D341Med (cell line): ENCODE results near the gene PIP5K1C.
A peak's percentile ranks its signal among the peaks of the same experiment; 100 is the strongest.

Source experiments
- DNase-seq: peaks from one replicate; pipeline ENCODE4 v3.0.0; 2012; ENCODE audit warnings: low spot score

Gene PIP5K1C, protein sequence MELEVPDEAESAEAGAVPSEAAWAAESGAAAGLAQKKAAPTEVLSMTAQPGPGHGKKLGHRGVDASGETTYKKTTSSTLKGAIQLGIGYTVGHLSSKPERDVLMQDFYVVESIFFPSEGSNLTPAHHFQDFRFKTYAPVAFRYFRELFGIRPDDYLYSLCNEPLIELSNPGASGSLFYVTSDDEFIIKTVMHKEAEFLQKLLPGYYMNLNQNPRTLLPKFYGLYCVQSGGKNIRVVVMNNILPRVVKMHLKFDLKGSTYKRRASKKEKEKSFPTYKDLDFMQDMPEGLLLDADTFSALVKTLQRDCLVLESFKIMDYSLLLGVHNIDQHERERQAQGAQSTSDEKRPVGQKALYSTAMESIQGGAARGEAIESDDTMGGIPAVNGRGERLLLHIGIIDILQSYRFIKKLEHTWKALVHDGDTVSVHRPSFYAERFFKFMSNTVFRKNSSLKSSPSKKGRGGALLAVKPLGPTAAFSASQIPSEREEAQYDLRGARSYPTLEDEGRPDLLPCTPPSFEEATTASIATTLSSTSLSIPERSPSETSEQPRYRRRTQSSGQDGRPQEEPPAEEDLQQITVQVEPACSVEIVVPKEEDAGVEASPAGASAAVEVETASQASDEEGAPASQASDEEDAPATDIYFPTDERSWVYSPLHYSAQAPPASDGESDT

DNA sequence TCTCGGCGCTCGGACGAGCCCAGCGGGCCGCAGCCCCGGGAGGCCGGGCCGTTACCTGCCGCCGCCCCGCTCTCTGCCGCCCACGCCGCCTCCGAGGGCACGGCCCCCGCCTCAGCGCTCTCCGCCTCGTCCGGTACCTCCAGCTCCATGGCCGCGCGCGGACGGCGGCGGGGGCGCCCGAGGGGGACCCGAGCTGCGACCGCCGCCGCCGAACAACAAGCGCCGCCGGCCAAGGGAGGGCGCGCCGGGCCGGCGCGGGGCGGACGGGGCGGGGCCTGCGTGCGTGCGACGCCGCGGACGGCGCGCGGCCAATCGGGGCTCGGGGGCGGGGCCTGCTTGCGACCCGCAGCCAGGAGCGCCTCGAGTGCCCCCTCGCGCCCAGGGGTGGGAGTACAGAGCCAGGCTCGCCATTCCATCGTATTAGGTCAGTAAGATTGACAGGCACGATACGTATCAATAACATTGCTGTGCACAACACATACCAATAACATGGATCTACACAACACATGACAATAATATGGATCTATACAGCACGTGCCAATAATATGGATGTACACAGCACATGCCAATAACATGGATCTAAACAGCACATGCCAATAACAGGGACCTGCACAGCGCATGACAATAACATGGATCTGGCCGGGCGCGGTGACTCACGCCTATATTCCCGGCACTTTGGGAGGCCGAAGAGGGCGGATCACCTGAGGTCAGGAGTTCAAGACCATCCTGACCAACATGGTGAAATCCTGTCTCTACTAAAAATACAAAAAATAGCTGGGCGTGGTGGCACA lies at the start of gene PIP5K1C:
TSS of gene PIP5K1C (minus strand) at position 227 of the 791 bp plus-strand sequence. CDS start at position 149, 78 bp downstream.
- peak; percentile 99 for DNase-seq

DNA sequence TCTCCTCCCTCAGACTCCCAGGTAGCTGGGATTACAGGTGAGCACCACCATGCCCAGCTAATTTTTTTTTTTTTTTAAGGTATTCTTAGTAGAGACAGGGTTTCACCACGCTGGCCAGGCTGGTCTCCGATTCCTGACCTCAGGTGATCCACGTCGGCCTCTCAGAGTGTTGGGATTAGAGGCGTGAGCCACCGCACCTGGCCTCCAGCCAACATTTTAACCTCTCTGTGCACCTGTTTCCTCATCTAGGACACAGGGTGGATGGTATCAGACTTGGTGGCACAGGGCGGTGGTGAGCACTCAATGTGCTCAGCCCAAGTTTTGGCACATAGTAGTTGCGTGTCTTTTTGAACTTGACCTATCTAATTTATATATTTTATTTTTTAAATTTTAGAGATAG lies 48.7 kb upstream of the PIP5K1C start:
- no peak for DNase-seq

DNA sequence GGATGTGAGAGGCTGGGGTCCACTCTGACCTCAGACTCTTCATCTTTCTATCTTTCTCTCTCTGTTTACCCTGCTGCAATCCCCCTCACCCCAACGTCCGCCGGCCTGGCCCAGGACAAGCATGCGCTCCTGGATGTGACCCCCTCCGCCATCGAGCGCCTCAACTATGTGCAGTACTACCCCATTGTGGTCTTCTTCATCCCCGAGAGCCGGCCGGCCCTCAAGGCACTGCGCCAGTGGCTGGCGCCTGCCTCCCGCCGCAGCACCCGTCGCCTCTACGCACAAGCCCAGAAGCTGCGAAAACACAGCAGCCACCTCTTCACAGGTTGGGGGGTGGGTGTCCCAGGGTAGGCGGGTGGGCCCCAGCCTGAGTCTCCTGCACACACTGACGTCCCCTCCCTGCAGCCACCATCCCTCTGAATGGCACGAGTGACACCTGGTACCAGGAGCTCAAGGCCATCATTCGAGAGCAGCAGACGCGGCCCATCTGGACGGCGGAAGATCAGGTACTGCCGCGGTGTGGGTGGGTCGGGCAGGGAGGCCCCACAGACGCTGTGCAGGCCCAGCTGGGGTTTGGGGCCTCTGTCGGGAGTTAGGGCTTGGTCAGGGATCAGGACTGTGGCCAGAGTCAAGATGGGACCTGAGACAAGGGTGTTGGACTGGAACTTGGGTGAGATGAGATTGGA lies 46.2 kb upstream of the PIP5K1C start:
- DNase-seq = no peak

DNA sequence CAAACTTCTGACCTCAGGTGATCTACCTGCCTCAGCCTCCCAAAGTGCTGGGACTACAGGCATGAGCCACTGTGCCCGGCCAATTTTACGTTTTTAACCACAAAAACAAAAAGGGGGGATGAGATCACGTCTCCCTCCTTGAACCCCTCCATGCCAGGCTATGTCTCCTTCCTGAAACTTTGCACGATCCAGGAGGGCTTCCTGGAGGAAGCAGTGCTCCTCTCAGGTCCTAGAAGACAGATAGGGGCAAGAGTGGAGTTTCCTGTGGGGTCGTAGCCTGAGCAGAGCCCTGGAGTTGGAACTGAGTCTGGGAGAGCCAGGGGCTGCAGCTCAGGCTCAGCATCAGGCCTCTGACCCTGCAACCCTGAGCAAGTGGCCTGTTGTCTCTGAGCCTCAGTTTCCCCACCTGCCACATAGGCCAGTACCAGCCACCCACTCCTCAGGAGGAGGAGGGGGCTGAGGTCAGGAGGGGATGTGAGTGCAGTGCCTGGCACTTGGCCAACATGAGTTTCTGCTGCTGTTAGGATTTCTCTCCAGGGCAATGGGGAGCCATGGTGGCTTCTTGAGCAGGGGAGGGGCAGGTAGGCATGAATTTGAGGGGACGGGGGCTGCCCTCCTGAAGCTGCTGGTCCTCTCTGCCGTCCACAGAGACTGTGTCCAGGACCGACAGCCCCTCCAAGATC lies 45.2 kb upstream of the PIP5K1C start:
- DNase-seq = no peak

DNA sequence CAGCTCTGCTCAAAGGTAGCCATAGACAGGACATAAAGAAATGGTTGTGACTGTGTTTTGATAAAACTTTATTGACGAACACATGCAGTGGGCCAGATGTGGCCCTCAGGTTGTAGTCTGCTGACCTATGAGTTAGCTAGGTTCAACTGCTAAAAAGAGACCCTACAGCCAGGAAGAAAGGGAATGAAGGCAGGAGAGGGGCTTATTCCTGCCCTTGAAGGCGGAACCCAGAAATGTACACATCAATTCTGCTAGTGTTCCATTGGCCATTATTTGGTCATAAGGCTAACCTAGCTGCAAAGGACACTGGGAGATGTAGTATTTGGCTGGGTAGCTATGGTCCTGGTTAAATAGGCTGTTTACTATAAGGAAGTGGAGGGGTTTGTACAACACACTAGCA lies 43.2 kb upstream of the PIP5K1C start:
- DNase-seq = no peak

DNA sequence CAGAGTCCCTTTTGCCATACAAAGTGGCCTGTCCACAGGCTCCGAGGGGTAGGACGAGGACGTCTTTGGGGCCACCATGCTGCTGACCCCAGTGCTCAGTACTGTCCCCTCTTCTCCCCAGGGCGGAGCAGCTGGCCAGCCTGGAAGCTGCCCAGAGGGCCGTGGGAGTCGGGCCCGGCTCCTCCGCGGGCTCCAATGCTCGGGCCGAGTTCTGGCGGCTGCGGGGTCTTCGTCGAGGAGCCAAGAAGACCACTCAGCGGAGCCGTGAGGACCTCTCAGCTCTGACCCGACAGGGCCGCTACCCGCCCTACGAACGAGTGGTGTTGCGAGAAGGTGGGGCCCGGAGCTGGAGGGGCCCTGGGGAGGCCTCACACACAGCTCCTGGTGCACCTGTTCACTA lies 40.2 kb upstream of the PIP5K1C start:
- DNase-seq = peak; percentile 35

DNA sequence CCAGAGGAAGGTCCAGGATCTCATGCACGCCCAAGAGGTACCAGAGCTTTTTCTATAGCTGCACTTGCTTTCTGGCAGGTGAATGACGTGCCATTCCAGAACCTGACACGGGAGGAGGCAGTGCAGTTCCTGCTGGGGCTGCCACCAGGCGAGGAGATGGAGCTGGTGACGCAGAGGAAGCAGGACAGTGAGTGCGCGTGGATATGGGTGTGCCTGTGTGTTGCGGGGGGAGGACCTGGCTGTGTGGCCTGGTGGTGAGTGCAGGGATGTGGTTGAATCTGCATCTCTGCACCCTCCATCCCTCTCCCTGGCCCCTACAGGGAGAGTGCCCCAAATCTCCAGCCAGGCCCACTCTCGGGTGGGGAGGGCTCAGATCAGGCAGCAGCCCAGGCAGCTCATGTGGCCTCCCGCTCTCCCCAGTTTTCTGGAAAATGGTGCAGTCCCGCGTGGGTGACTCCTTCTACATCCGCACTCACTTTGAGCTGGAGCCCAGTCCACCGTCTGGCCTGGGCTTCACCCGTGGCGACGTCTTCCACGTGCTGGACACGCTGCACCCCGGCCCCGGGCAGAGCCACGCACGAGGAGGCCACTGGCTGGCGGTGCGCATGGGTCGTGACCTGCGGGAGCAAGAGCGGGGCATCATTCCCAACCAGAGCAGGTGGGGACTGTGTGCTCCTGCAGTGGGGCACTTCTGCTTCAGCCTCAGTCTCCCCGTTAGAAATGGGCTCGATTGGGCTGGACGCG lies 38.4 kb upstream of the PIP5K1C start:
- no peak for DNase-seq

DNA sequence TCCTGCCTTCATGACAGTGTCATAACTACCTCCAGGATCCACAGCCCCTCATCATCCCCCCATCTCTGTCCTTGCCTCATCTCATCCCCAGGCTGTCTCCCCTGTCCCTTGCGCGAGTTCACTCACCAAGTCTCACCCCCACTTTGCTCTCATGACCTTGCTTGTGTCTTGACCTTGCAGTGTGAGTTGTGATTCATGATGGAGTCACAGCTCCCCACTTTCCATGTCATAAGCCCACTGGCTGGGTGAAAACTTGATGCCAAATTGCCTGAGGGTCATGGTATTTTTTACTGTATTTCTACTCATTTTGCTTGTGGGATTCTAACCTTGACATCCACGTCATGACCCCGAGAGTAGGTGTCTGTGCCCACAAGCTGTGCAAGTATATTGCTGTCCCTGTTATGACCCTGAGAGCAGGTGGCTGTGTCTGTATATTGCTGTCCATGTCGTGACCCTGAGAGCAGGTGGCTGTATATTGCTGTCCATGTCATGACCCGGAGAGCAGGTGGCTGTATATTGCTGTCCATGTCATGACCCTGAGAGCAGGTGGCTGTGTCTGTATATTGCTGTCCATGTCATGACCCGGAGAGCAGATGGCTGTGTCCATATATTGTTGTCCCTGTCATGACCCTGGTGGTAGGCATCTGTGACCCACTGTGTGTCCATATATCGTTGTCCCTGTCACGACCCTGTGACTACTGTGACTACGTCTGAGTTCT lies 37.4 kb upstream of the PIP5K1C start:
- DNase-seq = no peak

DNA sequence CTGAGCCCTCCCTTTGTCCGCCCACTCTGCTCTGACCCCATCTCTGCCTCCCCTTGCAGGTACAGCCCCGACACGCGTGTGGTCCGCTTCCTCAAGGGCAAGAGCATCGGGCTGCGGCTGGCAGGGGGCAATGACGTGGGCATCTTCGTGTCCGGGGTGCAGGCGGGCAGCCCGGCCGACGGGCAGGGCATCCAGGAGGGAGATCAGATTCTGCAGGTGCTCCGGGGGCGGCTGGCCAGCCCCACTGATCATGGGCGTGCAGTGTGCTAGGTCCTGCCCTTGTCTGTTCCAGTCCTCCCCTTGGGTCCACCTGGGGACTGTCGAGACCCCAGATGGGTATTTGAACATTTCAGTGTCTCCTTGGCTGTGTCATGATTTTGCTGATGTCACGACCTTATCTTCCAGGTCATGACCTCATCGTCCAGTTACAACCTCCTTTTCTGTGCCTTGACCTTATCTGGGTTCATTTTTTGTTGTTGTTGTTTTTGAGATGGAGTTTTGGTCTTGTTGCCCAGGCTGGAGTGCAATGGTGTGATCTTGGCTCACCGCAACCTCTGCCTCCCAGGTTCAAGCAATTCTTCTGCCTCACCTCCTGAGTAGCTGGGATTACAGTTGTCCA lies 35.9 kb upstream of the PIP5K1C start:
- DNase-seq = no peak

DNA sequence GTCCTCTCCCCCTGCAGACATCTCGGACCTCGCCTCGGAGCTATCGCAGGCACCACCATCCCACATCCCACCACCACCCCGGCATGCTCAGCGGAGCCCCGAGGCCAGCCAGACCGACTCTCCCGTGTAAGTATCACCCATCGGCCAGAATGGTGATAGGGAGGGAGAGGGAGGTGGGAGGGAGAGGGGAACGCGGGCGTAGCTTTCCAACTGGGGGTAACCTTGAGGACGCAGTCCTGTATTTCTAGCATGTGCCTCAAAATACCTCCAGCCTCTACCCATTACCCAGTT lies 34.0 kb upstream of the PIP5K1C start:
- no peak for DNase-seq

DNA sequence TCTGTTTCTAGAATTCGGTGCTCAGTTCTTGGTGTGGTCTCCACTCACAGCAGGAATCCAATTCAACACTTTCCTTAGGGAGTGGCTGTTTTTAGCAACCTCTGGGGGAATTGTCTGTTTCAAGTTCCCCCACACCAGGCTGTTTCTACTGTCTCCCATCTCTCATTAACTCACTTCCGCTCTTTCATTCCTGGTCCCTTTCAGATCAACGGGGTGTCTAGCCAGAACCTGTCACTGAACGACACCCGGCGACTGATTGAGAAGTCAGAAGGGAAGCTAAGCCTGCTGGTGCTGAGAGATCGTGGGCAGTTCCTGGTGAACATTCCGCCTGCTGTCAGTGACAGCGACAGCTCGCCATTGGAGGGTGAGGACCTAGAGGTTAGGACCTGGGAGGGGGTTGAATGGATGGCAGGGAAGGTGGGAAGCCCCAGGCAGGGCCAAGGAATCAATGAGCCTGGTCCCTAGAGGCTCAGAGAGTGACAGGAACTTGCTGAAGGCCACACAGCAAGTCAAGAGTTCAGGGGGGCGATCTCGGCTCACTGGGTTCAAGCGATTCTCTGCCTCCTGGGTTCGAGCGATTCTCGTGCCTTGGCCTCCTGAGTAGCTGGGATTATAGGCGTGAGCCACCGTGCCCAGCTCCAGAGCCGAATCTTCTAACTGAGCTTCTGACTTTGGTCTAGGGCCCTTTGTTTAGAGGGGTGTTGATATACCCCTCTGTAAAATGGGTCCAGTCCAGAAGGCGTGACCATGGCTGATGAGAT lies 33.5 kb upstream of the PIP5K1C start:
- DNase-seq = no peak

DNA sequence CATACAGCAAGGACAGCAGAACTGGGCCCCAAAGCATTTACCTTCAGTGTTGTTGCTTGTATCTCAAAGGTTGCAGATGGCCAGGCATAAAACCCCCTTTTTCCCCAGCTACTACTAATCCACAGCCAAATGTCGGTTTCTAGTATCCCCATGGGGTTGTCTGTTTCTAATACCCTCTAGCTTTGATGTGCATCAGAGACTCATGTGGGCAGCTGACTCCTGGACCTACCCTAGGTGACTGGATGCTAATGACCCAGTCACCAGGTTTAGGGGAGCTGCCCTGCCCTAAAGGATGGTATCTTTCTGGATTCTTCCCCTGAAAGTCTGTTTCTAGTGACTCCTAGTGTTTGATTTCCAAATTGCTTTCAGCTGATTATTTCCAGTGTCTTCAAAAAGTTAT lies 31.8 kb upstream of the PIP5K1C start:
- no peak for DNase-seq

DNA sequence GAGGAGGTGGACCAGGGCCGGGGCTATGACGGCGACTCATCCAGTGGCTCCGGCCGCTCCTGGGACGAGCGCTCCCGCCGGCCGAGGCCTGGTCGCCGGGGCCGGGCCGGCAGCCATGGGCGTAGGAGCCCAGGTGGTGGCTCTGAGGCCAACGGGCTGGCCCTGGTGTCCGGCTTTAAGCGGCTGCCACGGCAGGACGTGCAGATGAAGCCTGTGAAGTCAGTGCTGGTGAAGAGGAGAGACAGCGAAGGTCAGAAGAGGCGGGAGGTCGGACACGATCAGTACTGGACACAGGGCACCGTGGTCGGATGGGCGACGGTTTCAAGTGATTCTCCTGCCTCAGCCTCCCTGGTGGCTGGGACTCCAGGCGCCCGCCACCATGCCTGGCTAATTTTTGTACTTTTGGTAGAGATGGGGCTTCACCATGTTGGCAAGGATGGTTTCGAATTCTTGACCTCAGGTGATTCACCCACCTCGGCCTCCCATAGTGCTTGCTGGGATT lies 30.2 kb upstream of the PIP5K1C start:
- DNase-seq = no peak

DNA sequence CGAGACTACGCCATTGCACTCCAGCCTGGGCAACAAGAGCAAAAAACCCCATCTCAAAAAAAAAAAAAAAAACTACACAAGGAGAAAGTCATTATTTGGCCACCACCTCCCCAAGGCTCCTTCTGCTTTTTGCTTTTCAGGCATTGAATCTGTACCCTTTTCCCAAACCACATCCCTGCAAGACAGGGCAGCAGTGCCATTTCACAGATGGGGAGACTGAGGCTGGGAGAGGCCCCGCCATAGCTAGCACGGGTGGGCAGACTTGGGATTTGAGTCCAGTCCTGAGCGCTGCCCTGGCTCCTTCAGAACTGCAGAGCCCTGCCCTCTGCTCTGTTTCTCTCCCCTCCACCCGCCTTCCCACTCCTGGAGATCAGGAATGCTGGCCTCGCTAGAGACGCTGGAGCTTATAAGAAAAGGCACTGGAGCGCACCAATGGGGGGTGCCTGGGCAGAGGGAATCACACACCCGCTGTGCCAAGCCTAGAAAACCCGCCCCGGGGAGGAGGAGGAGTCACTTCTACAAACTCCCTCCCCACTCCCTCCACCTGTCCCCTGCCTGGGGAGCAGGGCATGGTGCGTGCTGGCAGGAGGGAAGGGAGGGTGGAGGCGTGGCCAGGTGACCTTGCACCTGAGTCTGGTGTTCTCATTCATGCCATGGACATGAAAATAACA lies 25.5 kb upstream of the PIP5K1C start:
- DNase-seq = peak; percentile 61

DNA sequence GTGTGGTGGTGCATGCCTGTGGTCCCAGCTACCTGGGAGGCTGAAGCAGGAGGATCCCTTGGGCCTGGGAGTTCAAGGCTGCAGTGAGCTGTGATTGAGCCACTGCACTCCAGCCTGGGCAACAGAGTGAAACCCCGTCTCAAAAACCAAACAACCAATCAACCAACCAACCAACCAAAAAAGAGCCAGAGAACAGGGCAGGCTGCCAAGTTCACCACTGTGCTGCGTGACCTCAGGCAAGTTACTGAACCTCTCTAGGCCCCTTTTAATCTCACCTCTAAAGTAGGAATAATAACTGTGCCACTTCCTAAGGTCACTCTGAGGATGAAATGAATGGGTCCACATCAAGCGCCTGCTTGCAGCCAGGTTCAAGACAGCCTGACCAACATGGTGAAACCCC lies 24.9 kb upstream of the PIP5K1C start:
- DNase-seq = no peak

DNA sequence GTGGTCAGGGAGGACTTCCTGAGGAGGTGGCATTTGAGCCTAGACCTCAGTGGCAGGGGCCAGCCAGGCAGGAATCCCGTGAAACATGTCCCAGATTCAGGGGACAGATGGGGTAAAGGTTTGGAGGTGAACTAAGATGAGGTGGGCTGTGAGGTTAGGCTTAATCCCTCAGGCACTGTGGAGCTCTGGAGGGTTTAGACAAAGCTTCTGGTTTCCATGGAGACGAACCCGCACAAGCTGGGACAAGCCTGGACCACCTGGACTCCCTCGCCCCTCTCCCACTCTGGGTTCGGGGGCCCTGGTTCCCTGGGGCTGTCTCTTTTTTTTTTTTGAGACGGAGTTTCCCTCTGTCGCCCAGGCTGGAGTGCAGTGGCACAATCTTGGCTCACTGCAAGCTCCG lies 23.6 kb upstream of the PIP5K1C start:
- DNase-seq = peak; percentile 79

DNA sequence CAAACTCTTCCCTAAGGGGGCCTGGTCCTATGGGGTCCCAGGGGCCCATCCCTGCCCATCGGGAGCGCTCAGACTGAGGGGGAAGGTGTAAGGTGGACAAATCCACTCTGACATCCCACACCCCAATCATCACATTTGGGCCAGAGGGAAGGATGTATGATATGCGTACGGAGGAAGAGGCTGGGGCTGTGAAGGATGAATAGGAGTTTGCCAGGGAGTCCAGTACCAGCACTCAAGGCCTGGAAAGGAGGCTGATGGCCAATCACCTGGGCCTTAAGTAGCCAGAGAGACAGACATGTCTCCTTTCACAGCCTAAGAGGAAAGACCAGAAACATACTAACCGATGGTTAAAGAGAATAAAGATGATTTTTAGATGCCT lies 22.8 kb upstream of the PIP5K1C start:
- no peak for DNase-seq

DNA sequence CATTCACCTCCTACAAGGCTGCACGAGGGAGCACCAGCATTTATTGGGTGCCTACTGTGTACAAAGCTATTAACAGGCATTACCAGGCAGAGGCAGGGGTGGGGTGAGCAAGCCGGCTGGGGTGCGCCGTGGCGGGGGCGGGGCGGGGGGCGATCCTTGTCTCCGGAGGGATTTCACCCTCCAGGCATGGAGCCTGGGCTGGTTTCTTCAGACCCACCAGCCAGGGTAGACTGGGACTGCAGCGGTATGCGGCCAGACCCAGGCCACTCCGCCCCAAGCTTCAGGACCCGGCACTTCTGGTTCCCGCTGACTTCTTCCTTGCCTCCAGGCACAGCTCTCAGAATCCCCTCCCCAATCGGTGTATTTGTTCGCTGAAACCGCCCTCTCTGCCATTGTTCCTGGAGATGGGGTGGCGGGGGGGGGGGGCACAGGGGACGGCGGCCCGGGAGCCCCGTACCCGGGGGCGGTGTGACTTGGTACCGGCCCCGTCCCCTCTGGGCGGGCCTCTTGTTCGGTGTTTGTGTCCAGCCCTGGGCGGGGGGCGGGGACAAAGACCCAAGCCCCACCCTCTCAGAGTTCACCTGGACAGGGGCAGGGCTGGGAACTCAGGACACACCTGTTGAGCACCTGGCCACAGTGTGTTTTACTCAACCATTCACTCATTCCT lies 22.3 kb upstream of the PIP5K1C start:
- DNase-seq = peak; percentile 45
